Smooth muscle cell (in vitro differentiated cells): ENCODE measurements around the gene TOR2A. TPM values are rescaled to one million over a fixed set of nuclear protein-coding genes. Genes with fewer than 3 reads are reported as not detected.
"Not testable (repeated sequence)": the region's sequence is repeated elsewhere in the genome, so short reads cannot be mapped to it uniquely, and the experiment has no call there.

Experiments used
- DNase-seq: peaks from one replicate; lab custom pipeline; 2025; ENCODE audit not compliant: unreplicated experiment; lab: John Stamatoyannopoulos, UW
- H2AFZ ChIP-seq: fragments of 200-600 bp; sonication (generic); 2 replicates; pipeline ENCODE4 v1.6.0; 2016; ENCODE audit warnings: antibody characterized with exemption, low read depth, mild to moderate bottlenecking
- H3F3A ChIP-seq: fragments of 200-600 bp; sonication (generic); 2 replicates; pipeline ENCODE4 v1.6.0; 2017; ENCODE audit warnings: antibody characterized with exemption, low read depth
- H3K27ac ChIP-seq: fragments of 200-600 bp; sonication (generic); 2 replicates; pipeline ENCODE4 v1.5.1; 2016; ENCODE audit warnings: low read depth, mild to moderate bottlenecking
- H3K27me3 ChIP-seq: fragments of 200-600 bp; sonication (generic); 2 replicates; pipeline ENCODE4 v1.6.1; 2016; ENCODE audit warnings: low read depth, mild to moderate bottlenecking
- H3K36me3 ChIP-seq: fragments of 200-600 bp; sonication (generic); 2 replicates; pipeline ENCODE4 v1.5.1; 2016; ENCODE audit warnings: low read depth
- H3K4me1 ChIP-seq: fragments of 200-600 bp; sonication (generic); 2 replicates; pipeline ENCODE4 v1.5.1; 2016; ENCODE audit warnings: low read depth
- H3K4me2 ChIP-seq: fragments of 200-600 bp; sonication (generic); 2 replicates; pipeline ENCODE4 v1.6.0; 2016; ENCODE audit warnings: mild to moderate bottlenecking
- H3K4me3 ChIP-seq: fragments of 200-600 bp; sonication (generic); 2 replicates; pipeline ENCODE4 v1.5.1; 2016; ENCODE audit warnings: mild to moderate bottlenecking
- H3K79me2 ChIP-seq: fragments of 200-600 bp; sonication (generic); 2 replicates; pipeline ENCODE4 v1.6.0; 2016; ENCODE audit warnings: low read depth, mild to moderate bottlenecking
- H3K9ac ChIP-seq: fragments of 200-600 bp; sonication (generic); 2 replicates; pipeline ENCODE4 v1.6.0; 2016; ENCODE audit warnings: low read depth
- H3K9me3 ChIP-seq: fragments of 200-600 bp; sonication (generic); replicated peaks from 2 replicates; pipeline ENCODE4 v1.5.1; 2016; ENCODE audit warnings: low read depth
- H4K20me1 ChIP-seq: fragments of 200-600 bp; sonication (generic); 2 replicates; pipeline ENCODE4 v1.6.0; 2016; ENCODE audit warnings: low read depth
- CTCF ChIP-seq: fragments of 200-600 bp; sonication (generic); IDR thresholded peaks from 2 replicates; pipeline ENCODE4 v1.5.1; 2017; ENCODE audit warnings: borderline replicate concordance, mild to moderate bottlenecking, antibody characterized with exemption; ENCODE audit not compliant: insufficient read depth, poor library complexity, severe bottlenecking
- WGBS: methylation state at CpG from one replicate; pipeline ENCODE4 v1.1.7; 2016; ENCODE audit warnings: low lambda C conversion rate; 5-methylcytosine and 5-hydroxymethylcytosine counted together
- polyA plus RNA-seq: library from polyadenylated mRNA; unstranded; fragments of >200 nt; fragmentation: Nextera tagmentation; extraction: Ambion mirVana; gene quantifications from 2 replicates; pipeline ENCODE4 v1.2.1, GENCODE V29; 2016
- total RNA-seq: library from RNA; depleted of rRNA; stranded (reverse); fragments of >200 nt; gene quantifications from 2 replicates; pipeline ENCODE4 v1.2.3, GENCODE V29; 2014

Gene TOR2A
- total and polyA plus RNA-seq, 2 experiments from 2014 or later, result 7.3 to 12.3 TPM

- Histone ChIP-seq H3F3A (no peaks in the 10 kb centered on the region), H3K79me2 (no peaks in the 10 kb centered on the region), H3K4me1 (no peaks in the 10 kb centered on the region), H2AFZ (no peak overlapping the region), H3K4me2 (no peak overlapping the region), H3K9ac (no peak overlapping the region), H3K27me3 (peaks cover 9% of the 10 kb centered on the region), H4K20me1 (no peaks in the 10 kb centered on the region), H3K4me3 (no peak overlapping the region), H3K9me3 (no peaks in the 10 kb centered on the region), H3K36me3 (no peaks in the 10 kb centered on the region), H3K27ac (no peak overlapping the region)
- TF ChIP-seq CTCF, result no peak
- DNase-seq, result no peak
- WGBS, result 91% methylated on average over 5 of the region's 5 CpGs
These were observed 26.0 kb upstream of the TOR2A start for GRCh38 chr9:127761061-127761460.

GRCh38 chr9:127758843-127759242 lies 23.7 kb upstream of the TOR2A start:
- no peaks in the 10 kb centered on the region for H3K9me3 ChIP-seq
- no peak overlapping the region for H3K9ac ChIP-seq
- TF ChIP-seq CTCF, result no peak
- H3K27ac ChIP-seq, result no peak overlapping the region
- no peak overlapping the region for H2AFZ ChIP-seq
- H3K36me3 ChIP-seq, result no peaks in the 10 kb centered on the region
- no peak overlapping the region for H3K4me3 ChIP-seq
- H4K20me1 ChIP-seq, result no peaks in the 10 kb centered on the region
- peaks cover 31% of the 10 kb centered on the region for H3K27me3 ChIP-seq
- H3K4me1 ChIP-seq, result peaks cover 5% of the 10 kb centered on the region
- H3K4me2 ChIP-seq, result no peak overlapping the region
- H3K79me2 ChIP-seq, result no peaks in the 10 kb centered on the region
- no peaks in the 10 kb centered on the region for H3F3A ChIP-seq
- DNase-seq, result no peak
- 73% methylated on average over 5 of the region's 5 CpGs for WGBS

- H3K9ac ChIP-seq, H4K20me1 ChIP-seq, H3K4me2 ChIP-seq, DNase-seq, H3K4me1 ChIP-seq, H3K4me3 ChIP-seq, H3K9me3 ChIP-seq, H2AFZ ChIP-seq, H3K79me2 ChIP-seq, H3K27ac ChIP-seq, H3F3A ChIP-seq, H3K36me3 ChIP-seq: not testable (repeated sequence)
- H3K27me3 ChIP-seq, result peaks cover 47% of the 10 kb centered on the region
- 86% methylated on average over 11 of the region's 11 CpGs for WGBS
These were observed 21.7 kb upstream of the TOR2A start for GRCh38 chr9:127756776-127757175.

- H3K4me3 ChIP-seq, result no peak overlapping the region
- H3K4me2 ChIP-seq, result no peak overlapping the region
- TF ChIP-seq CTCF, result no peak
- H4K20me1 ChIP-seq, result no peaks in the 10 kb centered on the region
- no peak overlapping the region for H3K9ac ChIP-seq
- no peak for DNase-seq
- H2AFZ ChIP-seq, result no peak overlapping the region
- H3K27ac ChIP-seq, result no peak overlapping the region
- H3K36me3 ChIP-seq, result no peaks in the 10 kb centered on the region
- H3F3A ChIP-seq, result no peaks in the 10 kb centered on the region
- 94% methylated on average over 3 of the region's 3 CpGs for WGBS
- H3K9me3 ChIP-seq, result no peaks in the 10 kb centered on the region
- H3K79me2 ChIP-seq, result no peaks in the 10 kb centered on the region
- peaks cover 47% of the 10 kb centered on the region for H3K27me3 ChIP-seq
- peaks cover 5% of the 10 kb centered on the region for H3K4me1 ChIP-seq
These were observed 21.1 kb upstream of the TOR2A start for GRCh38 chr9:127756233-127756632.
